Activated gamma-delta T cell treated with anti-CD3 and anti-CD28 coated beads, Interleukin-2, amount 50 U/mL, for 16 hours (primary cell): ENCODE data around the gene P2RY13.

ENCODE experiments used
- DNase-seq: peaks from one replicate; pipeline ENCODE4 v3.0.0-alpha.2; 2020; ENCODE audit warnings: low read depth

P2RY13 gene

GRCh38 chr3:151293127-151293526 lies 36.2 kb downstream of the P2RY13 start:
- no peak for DNase-seq

- no peak for DNase-seq
Measured at GRCh38 chr3:151290673-151291072, 38.7 kb downstream of the P2RY13 start.

- DNase-seq = no peak
Measured at GRCh38 chr3:151289445-151289844, 39.9 kb downstream of the P2RY13 start.

GRCh38 chr3:151285940-151286339 lies 43.4 kb downstream of the P2RY13 start:
- no peak for DNase-seq

GRCh38 chr3:151283907-151284461 lies 45.4 kb downstream of the P2RY13 start:
- DNase-seq = no peak

- no peak for DNase-seq
Measured at GRCh38 chr3:151283387-151283786, 46.0 kb downstream of the P2RY13 start.

- DNase-seq = no peak
Measured at GRCh38 chr3:151282921-151283320, 46.4 kb downstream of the P2RY13 start.

GRCh38 chr3:151281671-151282324 lies 47.6 kb downstream of the P2RY13 start:
- no peak for DNase-seq

GRCh38 chr3:151278230-151278629 lies 51.1 kb downstream of the P2RY13 start, which contains the start of gene P2RY14:
P2RY14 (minus strand) TSS chr3:151278542; CDS start chr3:151214316, 64,226 bp downstream.
- no peak for DNase-seq

GRCh38 chr3:151276687-151277042 lies 52.7 kb downstream of the P2RY13 start:
- DNase-seq = no peak
